Nephron progenitor cell (in vitro differentiated cells): ENCODE results near the gene HDAC4.

Experiments
- DNase-seq: peaks from one replicate; pipeline ENCODE4 v3.0.0; 2021
- H3K27ac Mint-ChIP-seq: 2 replicates; pipeline ENCODE4 v1.8.0; 2021; ENCODE audit warnings: mild to moderate bottlenecking, moderate library complexity, mixed read lengths
- H3K27me3 Mint-ChIP-seq: 2 replicates; pipeline ENCODE4 v1.8.0; 2021; ENCODE audit warnings: mild to moderate bottlenecking, low read depth, mixed read lengths; ENCODE audit not compliant: poor library complexity
- H3K36me3 Mint-ChIP-seq: 2 replicates; pipeline ENCODE4 v1.8.0; 2021; ENCODE audit warnings: low read depth, mixed read lengths
- H3K4me1 Mint-ChIP-seq: 2 replicates; pipeline ENCODE4 v1.8.0; 2021; ENCODE audit warnings: mixed read lengths
- H3K4me3 Mint-ChIP-seq: 2 replicates; pipeline ENCODE4 v1.8.0; 2021; ENCODE audit warnings: mild to moderate bottlenecking, moderate library complexity, mixed read lengths
- H3K9me3 Mint-ChIP-seq: 2 replicates; pipeline ENCODE4 v1.8.0; 2021; ENCODE audit warnings: mild to moderate bottlenecking, moderate library complexity, mixed read lengths
- CTCF ChIP-seq: fragments of 200-600 bp; sonication (generic); IDR thresholded peaks from 2 replicates; pipeline ENCODE4 v1.5.0; 2021; ENCODE audit warnings: antibody characterized with exemption

Gene HDAC4

GRCh38 chr2:239339726-239340601 is 60.9 kb downstream of the HDAC4 start:
- no peak overlapping the region for H3K4me3 Mint-ChIP-seq
- H3K9me3 Mint-ChIP-seq: peaks cover 13% of the 10 kb centered on the region
- H3K27me3 Mint-ChIP-seq: peaks cover 6% of the 10 kb centered on the region
- no peak for TF ChIP-seq CTCF
- peaks cover 10% of the 10 kb centered on the region for H3K4me1 Mint-ChIP-seq
- no peak for DNase-seq
- H3K36me3 Mint-ChIP-seq: peaks cover 59% of the 10 kb centered on the region
- H3K27ac Mint-ChIP-seq: peak overlapping the region; percentile 14

GRCh38 chr2:239339241-239339640 is 61.6 kb downstream of the HDAC4 start:
- peaks cover 13% of the 10 kb centered on the region for H3K9me3 Mint-ChIP-seq
- H3K27me3 Mint-ChIP-seq: peaks cover 6% of the 10 kb centered on the region
- H3K27ac Mint-ChIP-seq: peak overlapping the region; percentile 14
- no peak overlapping the region for H3K4me3 Mint-ChIP-seq
- peaks cover 10% of the 10 kb centered on the region for H3K4me1 Mint-ChIP-seq
- no peak for TF ChIP-seq CTCF
- peaks cover 57% of the 10 kb centered on the region for H3K36me3 Mint-ChIP-seq
- no peak for DNase-seq

- no peak for DNase-seq
- H3K36me3 Mint-ChIP-seq: peaks cover 52% of the 10 kb centered on the region
- peaks cover 13% of the 10 kb centered on the region for H3K9me3 Mint-ChIP-seq
- H3K27ac Mint-ChIP-seq: peak overlapping the region; percentile 36
- TF ChIP-seq CTCF: no peak
- H3K4me3 Mint-ChIP-seq: no peak overlapping the region
- H3K27me3 Mint-ChIP-seq: peaks cover 6% of the 10 kb centered on the region
- H3K4me1 Mint-ChIP-seq: peaks cover 10% of the 10 kb centered on the region
Observed at GRCh38 chr2:239337877-239338484, 62.8 kb downstream of the HDAC4 start.

GRCh38 chr2:239337122-239337876 is 63.5 kb downstream of the HDAC4 start:
- Mint-ChIP-seq H3K4me1 (peaks cover 10% of the 10 kb centered on the region), H3K9me3 (peaks cover 10% of the 10 kb centered on the region), H3K27ac (peak overlapping the region; percentile 36), H3K27me3 (peaks cover 6% of the 10 kb centered on the region), H3K36me3 (peaks cover 47% of the 10 kb centered on the region), H3K4me3 (no peak overlapping the region)
- no peak for DNase-seq
- TF ChIP-seq CTCF: no peak

- H3K27ac Mint-ChIP-seq: peak overlapping the region; percentile 69
- no peak for DNase-seq
- no peak for TF ChIP-seq CTCF
- no peaks in the 10 kb centered on the region for H3K27me3 Mint-ChIP-seq
- no peak overlapping the region for H3K4me3 Mint-ChIP-seq
- H3K4me1 Mint-ChIP-seq: peaks cover 49% of the 10 kb centered on the region
- peaks cover 8% of the 10 kb centered on the region for H3K9me3 Mint-ChIP-seq
- peaks cover 18% of the 10 kb centered on the region for H3K36me3 Mint-ChIP-seq
Observed at GRCh38 chr2:239331560-239331959, 69.3 kb downstream of the HDAC4 start.
